B cell (primary cell): ENCODE results near the gene CTNNA3. TPM values are rescaled to one million over a fixed set of nuclear protein-coding genes. Genes with fewer than 3 reads are reported as not detected.

Experiments used
- ATAC-seq: fragments of 200-7000 bp; cut with Tn5 transposase; one replicate; pipeline ENCODE4 v1.10.0; 2021; ENCODE audit warnings: low read depth, mild to moderate bottlenecking, moderate number of reproducible peaks, moderate library complexity
- CTCF ChIA-PET: fragments of 350-600 bp; sonication (Branson Sonifier 250); formaldehyde crosslinking; loops from one replicate; lab custom pipeline; 2021; ENCODE audit warnings: antibody characterized with exemption, inconsistent platforms; lab: Charles Lee
- POLR2A ChIA-PET: fragments of 350-600 bp; sonication (Branson Sonifier 250); formaldehyde crosslinking; loops from one replicate; lab custom pipeline; 2021; ENCODE audit warnings: antibody characterized with exemption; lab: Charles Lee
- DNase-seq: peaks from one replicate; pipeline ENCODE4 v3.0.0; 2013
- H2AFZ ChIP-seq: 2 replicates; pipeline ENCODE4 v1.6.1; 2012; ENCODE audit warnings: mild to moderate bottlenecking, low read depth, low read length; ENCODE audit not compliant: insufficient read depth, poor library complexity, severe bottlenecking
- H3K27ac ChIP-seq, 2 donors: 1 replicate in 1 of 2; 2 replicates in 1 of 2; pipeline ENCODE4 v1.5.1; 2012 to 2013; ENCODE audit warnings: low read length in 2 of 2, mild to moderate bottlenecking in 2 of 2, moderate library complexity in 1 of 2
- H3K27me3 ChIP-seq, 4 experiments: fragments of 200-600 bp in 1 of 4; sonication (generic) in 1 of 4; replicated peaks in 1 of 4; 1 replicate in 2 of 4; 2 replicates in 2 of 4; pipeline versions ENCODE4 v1.6.1 to v1.7.0; 2013 to 2016; ENCODE audit warnings: low read length in 3 of 4, mild to moderate bottlenecking in 2 of 4, mixed read lengths in 1 of 4, moderate library complexity in 1 of 4; ENCODE audit not compliant: insufficient read depth in 4 of 4, control insufficient read depth in 3 of 4; ENCODE audit errors: control extremely low read depth in 1 of 4
- H3K36me3 ChIP-seq, 2 experiments: replicated peaks in 1 of 2; 1 replicate in 1 of 2; 2 replicates in 1 of 2; pipeline versions ENCODE4 v1.6.1 to v1.7.1; 2013; ENCODE audit warnings: low read length in 1 of 2; ENCODE audit not compliant: insufficient read depth in 2 of 2, control insufficient read depth in 1 of 2; ENCODE audit errors: control extremely low read depth in 1 of 2, extremely low read depth in 1 of 2
- H3K4me1 ChIP-seq, 2 donors: fragments of 200-600 bp in 1 of 2; sonication (generic) in 1 of 2; 1 replicate in 1 of 2; 2 replicates in 1 of 2; pipeline versions ENCODE4 v1.5.1 to v1.6.1; 2013 to 2017; ENCODE audit warnings: low read length in 2 of 2; ENCODE audit not compliant: control insufficient read depth in 2 of 2, insufficient read depth in 2 of 2
- H3K4me2 ChIP-seq: replicated peaks from 2 replicates; pipeline ENCODE3; 2012; ENCODE audit warnings: mild to moderate bottlenecking, low read depth, low read length; ENCODE audit not compliant: poor library complexity, severe bottlenecking
- H3K4me3 ChIP-seq, 5 experiments: fragments of 200-600 bp in 1 of 5; sonication (generic) in 1 of 5; 1 replicate in 3 of 5; 2 replicates in 2 of 5; pipeline versions ENCODE4 v1.5.1 to v1.7.0; 2011 to 2016; ENCODE audit warnings: low read length in 4 of 5, mild to moderate bottlenecking in 4 of 5, low read depth in 2 of 5, control low read depth in 1 of 5, moderate library complexity in 1 of 5; ENCODE audit not compliant: insufficient read depth in 1 of 5; ENCODE audit errors: control extremely low read depth in 1 of 5, extremely low read depth in 1 of 5
- H3K79me2 ChIP-seq: fragments of 200-600 bp; sonication (generic); one replicate; pipeline ENCODE4 v1.6.0; 2016; ENCODE audit warnings: low read length; ENCODE audit not compliant: control insufficient read depth, insufficient read depth
- H3K9ac ChIP-seq: fragments of 200-600 bp; sonication (generic); 2 replicates; pipeline ENCODE4 v1.6.1; 2017; ENCODE audit warnings: mild to moderate bottlenecking, low read length, moderate library complexity
- H3K9me3 ChIP-seq, 3 donors: one replicate each; pipeline versions ENCODE4 v1.6.1 to v1.7.1; 2013; ENCODE audit warnings: low read length in 2 of 3; ENCODE audit not compliant: control insufficient read depth in 2 of 3, insufficient read depth in 1 of 3; ENCODE audit errors: control extremely low read depth in 1 of 3
- H4K20me1 ChIP-seq: 2 replicates; pipeline ENCODE4 v1.6.0; 2012; ENCODE audit warnings: mild to moderate bottlenecking, low read length; ENCODE audit not compliant: insufficient read depth, control insufficient read depth, poor library complexity, severe bottlenecking
- H3K27ac Mint-ChIP-seq: one replicate; pipeline ENCODE4 v1.8.0; 2021; ENCODE audit warnings: mixed read lengths
- H3K27me3 Mint-ChIP-seq: one replicate; pipeline ENCODE4 v1.8.0; 2021; ENCODE audit warnings: mixed read lengths
- H3K4me1 Mint-ChIP-seq: one replicate; pipeline ENCODE4 v1.8.0; 2021; ENCODE audit warnings: mixed read lengths
- H3K4me3 Mint-ChIP-seq: one replicate; pipeline ENCODE4 v1.8.0; 2021; ENCODE audit warnings: mixed read lengths
- H3K9me3 Mint-ChIP-seq: one replicate; pipeline ENCODE4 v1.8.0; 2022; ENCODE audit warnings: mixed read lengths; ENCODE audit not compliant: insufficient read depth
- CTCF ChIP-seq: fragments of 200-600 bp; IDR thresholded peaks from one replicate; pipeline ENCODE4 v1.8.0; 2022; ENCODE audit warnings: antibody characterized with exemption, mild to moderate bottlenecking
- EZH2 ChIP-seq: IDR thresholded peaks from 2 replicates; pipeline ENCODE4 v1.6.1; 2012; ENCODE audit warnings: borderline replicate concordance, low read depth, mild to moderate bottlenecking, moderate library complexity, low read length; ENCODE audit not compliant: insufficient read depth, poor library complexity, severe bottlenecking
- WGBS: methylation state at CpG from one replicate; pipeline ENCODE4 v1.1.5; 2013; ENCODE audit warnings: missing lambda C conversion rate; ENCODE audit not compliant: insufficient coverage; 5-methylcytosine and 5-hydroxymethylcytosine counted together
- intact Hi-C: fragments of 100-400 bp; cut with micrococcal nuclease; formaldehyde crosslinking; loops from one replicate; pipeline ENCODE4 v1.10.0; 2022
- polyA plus RNA-seq: library from polyadenylated mRNA; depleted of rRNA; stranded (reverse); fragments of >200 nt; gene quantifications from 2 replicates; pipeline ENCODE4 v1.2.3, GENCODE V29; 2012
- total RNA-seq, 2 donors: library from RNA; stranded (reverse); fragments of 120-200 nt in 1 of 2; gene quantifications; 1 replicate in 1 of 2; 2 replicates in 1 of 2; pipeline versions ENCODE4 v1.2.3 to v1.2.4, GENCODE V29; 2013 to 2022

CTNNA3 gene
- total and polyA plus RNA-seq, 2 donors (not counting 1 experiment from before 2014, with no cell fraction given) = 0.01 TPM; not detected in 1

GRCh38 chr10:65968437-65968836, 1727.6 kb downstream of the CTNNA3 start:
- no peaks in the 10 kb centered on the region for H3K36me3 ChIP-seq
- DNase-seq (no peak), ATAC-seq (no peak)
- H3K4me1 Mint-ChIP-seq = no peaks in the 10 kb centered on the region
- no peak overlapping the region for H3K9ac ChIP-seq
- H3K27me3 ChIP-seq = no peaks in the 10 kb centered on the region
- H2AFZ ChIP-seq = no peak overlapping the region
- no peak overlapping the region for H3K4me3 ChIP-seq
- 75% methylated on average over 1 of the region's 1 CpG for WGBS
- no peak overlapping the region for H3K27ac ChIP-seq
- intact Hi-C loops = no loop called here
- H3K4me1 ChIP-seq = no peaks in the 10 kb centered on the region
- H3K27me3 Mint-ChIP-seq = no peaks in the 10 kb centered on the region
- H3K4me3 Mint-ChIP-seq = no peak overlapping the region
- peaks cover 0 to 6% (median 0%) of the 10 kb centered on the region in 3 donors for H3K9me3 ChIP-seq
- H3K4me2 ChIP-seq = no peak overlapping the region
- CTCF ChIA-PET = no interaction called here
- H3K27ac Mint-ChIP-seq = no peak overlapping the region
- no peaks in the 10 kb centered on the region for H4K20me1 ChIP-seq
- TF ChIP-seq CTCF (no peak), EZH2 (no peak)
- no peaks in the 10 kb centered on the region for H3K79me2 ChIP-seq
- H3K9me3 Mint-ChIP-seq = peaks cover 6% of the 10 kb centered on the region
- POLR2A ChIA-PET = no interaction called here

- Histone ChIP-seq H3K9ac (no peak overlapping the region), H3K27me3 (no peaks in the 10 kb centered on the region), H2AFZ (no peak overlapping the region), H3K9me3 (peaks cover 0 to 12% (median 2%) of the 10 kb centered on the region in 3 donors), H3K36me3 (no peaks in the 10 kb centered on the region), H3K27ac (no peak overlapping the region), H4K20me1 (no peaks in the 10 kb centered on the region), H3K79me2 (no peaks in the 10 kb centered on the region), H3K4me1 (no peaks in the 10 kb centered on the region), H3K4me2 (no peak overlapping the region), H3K4me3 (no peak overlapping the region)
- ChIA-PET CTCF (no interaction called here), POLR2A (no interaction called here)
- WGBS = no CpG with 5 or more reads among the region's 1 CpG
- no peak overlapping the region for H3K4me3 Mint-ChIP-seq
- no peak overlapping the region for H3K27ac Mint-ChIP-seq
- ATAC-seq = no peak
- no peaks in the 10 kb centered on the region for H3K4me1 Mint-ChIP-seq
- no peak for DNase-seq
- peaks cover 3% of the 10 kb centered on the region for H3K9me3 Mint-ChIP-seq
- no peaks in the 10 kb centered on the region for H3K27me3 Mint-ChIP-seq
- no peak for TF ChIP-seq CTCF
- no peak for TF ChIP-seq EZH2
- intact Hi-C loops = no loop called here
These were observed 1731.8 kb downstream of the CTNNA3 start for GRCh38 chr10:65964205-65964604.
